Glomerular visceral epithelial cell (primary cell): ENCODE results near the gene NTM.
A peak's percentile ranks its signal among the peaks of the same experiment; 100 is the strongest.

Source experiments
- DNase-seq: peaks from one replicate; pipeline ENCODE4 v3.0.0-alpha.2; 2016; ENCODE audit errors: extremely low spot score

NTM gene

DNA sequence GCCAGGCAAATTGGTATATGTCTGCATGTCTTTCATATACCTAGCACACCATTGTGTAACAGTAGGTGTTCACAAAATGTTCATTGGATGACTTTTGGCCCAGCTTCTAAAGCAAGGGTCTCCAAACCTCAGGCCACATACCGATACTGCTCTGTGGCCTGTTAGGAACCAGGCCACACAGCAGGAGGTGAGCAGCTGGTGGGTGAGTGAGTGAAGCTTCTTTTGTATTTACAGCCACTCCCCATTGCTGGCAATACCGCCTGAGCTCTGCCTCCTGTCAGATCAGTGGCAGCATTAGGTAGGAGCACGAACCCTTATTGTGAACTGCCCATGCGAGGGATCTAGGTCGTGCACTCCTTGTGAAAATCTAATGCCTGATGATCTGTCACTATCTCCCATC lies 836.6 kb downstream of the NTM start:
- DNase-seq = no peak

DNA sequence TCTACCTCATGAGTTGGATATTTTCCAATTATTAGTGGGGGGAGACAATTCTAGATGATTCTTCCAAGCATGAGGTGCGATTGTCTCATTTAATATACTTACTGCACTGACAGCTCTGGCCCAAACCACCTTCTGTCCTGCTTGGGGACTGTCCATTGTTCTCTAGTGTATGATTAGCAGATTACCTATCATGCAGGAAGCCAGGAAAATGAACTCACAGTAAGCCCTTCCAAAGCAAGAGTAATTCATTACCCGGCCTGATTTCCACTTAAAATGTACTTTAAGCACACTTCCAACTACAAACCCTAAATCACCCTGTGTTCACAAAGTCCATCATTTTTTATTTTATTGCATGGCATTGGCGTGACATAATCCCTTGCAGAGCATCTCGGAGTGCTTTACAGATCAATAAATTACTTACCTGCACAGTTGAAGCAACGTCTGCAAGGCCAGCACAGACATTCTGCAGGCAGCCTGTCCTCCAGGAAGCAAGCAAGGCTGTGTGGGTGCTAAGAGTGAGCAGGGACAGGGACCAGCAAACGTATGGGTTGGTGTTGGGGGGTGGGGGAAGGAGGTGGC lies 838.2 kb downstream of the NTM start:
- DNase-seq = no peak

GRCh38 chr11:132211479-132211878 lies 841.1 kb downstream of the NTM start:
- DNase-seq = no peak

- DNase-seq = no peak
These were observed 847.4 kb downstream of the NTM start for GRCh38 chr11:132217856-132218255.

DNA sequence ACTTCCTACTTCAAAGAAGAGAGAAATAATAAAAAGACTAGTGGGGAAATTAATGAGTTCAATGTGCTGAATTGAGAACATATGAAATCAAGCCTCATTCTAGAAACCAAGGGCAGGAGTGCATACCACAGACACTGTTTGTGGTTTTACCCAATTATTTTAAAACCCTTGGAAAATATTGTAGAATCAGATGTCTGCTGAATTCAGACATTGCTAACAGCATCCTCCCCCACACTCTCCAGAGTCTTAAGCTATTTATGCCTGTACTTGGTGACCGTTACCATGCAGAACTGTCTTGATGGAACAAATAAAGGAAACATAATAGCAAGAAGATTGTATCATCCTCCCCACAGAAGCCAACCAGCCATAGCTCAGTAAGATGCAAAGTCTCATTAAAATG lies 850.1 kb downstream of the NTM start:
- DNase-seq = peak; percentile 4

DNA sequence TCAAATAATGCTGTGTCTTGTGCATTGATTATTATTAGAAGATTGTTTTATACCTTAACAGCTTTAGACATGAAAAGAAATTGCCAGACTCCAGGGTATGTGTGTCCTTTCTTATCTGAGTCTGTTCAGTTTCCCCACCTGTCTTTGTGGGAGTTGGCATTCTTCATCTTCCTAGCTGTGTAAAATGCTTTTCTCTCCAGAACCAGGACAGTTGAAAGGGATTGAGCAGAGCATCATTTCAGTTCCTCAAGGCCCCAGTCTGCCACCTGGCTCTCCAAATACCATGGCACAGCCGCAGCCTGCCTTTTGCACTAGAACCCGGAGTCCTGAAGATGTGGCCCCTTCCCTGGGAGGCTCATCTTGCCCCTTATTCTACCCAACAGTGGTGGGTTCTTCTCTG lies 851.9 kb downstream of the NTM start:
- DNase-seq = no peak

- DNase-seq = no peak
These were observed 856.1 kb downstream of the NTM start for GRCh38 chr11:132226522-132226921.

- DNase-seq = peak; percentile 13
These were observed 858.4 kb downstream of the NTM start for GRCh38 chr11:132228746-132229325.

- DNase-seq = no peak
These were observed 861.4 kb downstream of the NTM start for GRCh38 chr11:132231656-132232347.

DNA sequence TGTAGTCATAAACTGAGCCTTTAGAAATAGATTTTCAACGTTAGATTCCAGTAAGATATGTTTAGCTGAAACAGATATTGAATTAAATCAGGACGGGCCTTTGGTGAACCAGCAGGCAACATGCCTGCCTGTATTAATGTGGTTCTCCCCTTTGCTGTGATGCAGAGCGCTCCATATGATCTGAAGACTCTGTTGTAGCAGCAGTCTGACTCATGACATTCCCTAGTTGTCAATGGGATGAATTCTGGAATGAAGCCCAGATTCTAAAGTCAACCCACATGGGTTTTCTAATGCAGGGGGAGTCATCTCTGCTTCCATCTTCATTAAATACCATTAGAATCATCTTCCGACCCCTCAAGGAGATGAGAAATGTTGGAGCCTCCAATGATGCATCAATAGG lies 864.5 kb downstream of the NTM start:
- DNase-seq = peak; percentile 55

- no peak for DNase-seq
These were observed 867.4 kb downstream of the NTM start for GRCh38 chr11:132237781-132238180.

DNA sequence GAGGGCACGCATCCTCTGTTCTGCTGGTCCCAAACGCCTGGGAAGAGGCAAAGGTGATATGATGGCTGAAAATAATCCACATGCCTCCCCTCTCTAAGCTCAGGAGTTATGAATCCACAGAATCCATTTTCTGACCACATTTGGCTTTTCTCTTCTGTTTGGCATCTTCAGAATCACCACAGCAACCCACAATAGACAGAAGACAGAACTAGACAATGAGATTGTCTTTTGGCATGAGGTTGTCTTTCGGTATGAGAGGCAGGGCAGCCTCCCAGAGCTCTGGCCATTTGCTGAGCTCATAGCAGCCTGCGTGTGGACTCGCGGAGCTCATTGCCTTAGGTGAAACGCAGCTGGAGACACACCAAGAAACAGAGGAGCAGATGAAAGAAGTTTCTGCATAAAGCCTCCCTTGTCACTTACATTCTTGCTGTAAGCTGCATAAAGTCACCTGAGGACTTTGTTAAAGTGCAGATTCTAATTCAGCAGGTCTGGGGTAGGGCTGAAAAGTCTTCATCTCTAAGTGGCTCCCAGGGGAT lies 868.0 kb downstream of the NTM start:
- DNase-seq = no peak

- no peak for DNase-seq
These were observed 870.0 kb downstream of the NTM start for GRCh38 chr11:132240374-132240773.

DNA sequence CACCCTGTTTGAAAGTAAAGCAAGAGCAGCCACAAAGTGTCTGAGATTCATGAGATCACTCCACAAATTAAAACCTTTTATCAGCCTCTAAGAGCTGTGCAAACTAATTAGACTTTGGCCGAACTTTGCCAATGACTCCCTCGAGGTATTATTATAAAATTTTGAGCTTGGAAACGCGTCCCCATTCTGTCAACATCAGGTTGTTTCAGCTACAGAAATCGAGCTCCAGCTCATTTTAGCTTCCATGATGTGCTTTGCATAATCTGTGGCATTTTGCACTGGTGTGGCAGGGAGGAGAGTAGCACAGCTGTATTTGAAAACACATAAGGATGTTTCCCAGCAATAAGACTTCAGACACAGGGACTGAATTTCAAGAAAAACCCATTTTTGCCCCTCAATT lies 872.2 kb downstream of the NTM start:
- DNase-seq = no peak

DNA sequence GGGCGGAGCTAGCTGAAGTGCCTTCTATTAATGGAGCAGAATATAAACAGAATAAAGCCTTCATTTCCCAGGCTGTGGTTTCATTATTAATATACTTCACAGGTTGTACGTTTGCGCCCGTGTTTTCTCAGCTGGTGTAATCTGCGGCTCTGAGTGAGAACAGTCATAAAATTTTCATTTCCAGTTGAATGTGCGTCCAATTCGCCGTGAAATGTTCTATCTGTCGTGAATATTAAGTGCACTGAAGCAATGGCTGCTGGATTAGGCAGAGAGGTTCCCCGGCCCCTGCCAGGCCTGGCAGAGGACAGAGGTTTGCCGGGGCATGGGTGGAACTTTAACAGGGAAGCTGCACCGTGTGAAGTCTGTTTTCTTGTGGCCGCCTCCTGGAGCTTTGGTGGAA lies 874.4 kb downstream of the NTM start:
- no peak for DNase-seq

GRCh38 chr11:132245403-132246385 lies 875.3 kb downstream of the NTM start:
- DNase-seq = no peak

DNA sequence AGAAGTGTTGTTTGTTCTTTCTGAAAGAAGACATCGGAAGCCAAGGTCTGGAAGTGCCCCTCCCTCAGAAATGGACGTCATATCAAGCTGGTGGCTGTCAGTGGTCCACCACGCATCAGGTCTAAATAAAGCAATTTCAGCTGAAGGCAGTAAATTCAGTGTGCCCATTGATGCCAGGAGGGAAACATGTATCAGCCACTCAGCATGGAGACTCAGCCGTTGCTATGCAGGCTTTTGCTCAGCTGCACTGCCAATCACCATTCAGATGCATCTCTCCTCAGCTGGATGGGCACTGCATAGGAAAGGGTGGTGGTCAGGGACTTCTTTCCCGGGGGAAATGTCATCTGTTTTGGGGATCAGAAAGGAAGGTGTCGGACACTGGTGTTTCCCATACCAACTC lies 878.2 kb downstream of the NTM start:
- DNase-seq = no peak

DNA sequence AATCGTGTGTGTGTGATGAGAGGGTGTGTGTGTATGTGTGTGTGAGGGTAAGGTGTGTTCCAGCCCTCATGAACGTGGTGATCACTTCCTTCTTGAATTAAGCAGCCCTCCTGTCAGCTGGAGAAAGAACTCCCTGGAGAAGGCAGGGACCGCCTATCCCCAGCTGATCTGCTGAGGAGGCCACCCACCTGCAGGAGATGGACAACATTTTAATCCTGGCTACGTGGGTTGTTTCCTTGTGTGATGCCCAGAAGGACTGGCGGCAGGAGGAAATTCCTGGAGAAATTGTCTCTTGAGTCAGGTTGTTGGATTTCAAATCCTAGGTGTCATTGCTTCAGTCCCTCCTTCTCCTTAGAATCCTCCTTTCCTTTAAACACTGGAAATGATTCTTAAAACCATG lies 878.8 kb downstream of the NTM start:
- DNase-seq = no peak

- no peak for DNase-seq
These were observed 880.6 kb downstream of the NTM start for GRCh38 chr11:132251061-132251460.

DNA sequence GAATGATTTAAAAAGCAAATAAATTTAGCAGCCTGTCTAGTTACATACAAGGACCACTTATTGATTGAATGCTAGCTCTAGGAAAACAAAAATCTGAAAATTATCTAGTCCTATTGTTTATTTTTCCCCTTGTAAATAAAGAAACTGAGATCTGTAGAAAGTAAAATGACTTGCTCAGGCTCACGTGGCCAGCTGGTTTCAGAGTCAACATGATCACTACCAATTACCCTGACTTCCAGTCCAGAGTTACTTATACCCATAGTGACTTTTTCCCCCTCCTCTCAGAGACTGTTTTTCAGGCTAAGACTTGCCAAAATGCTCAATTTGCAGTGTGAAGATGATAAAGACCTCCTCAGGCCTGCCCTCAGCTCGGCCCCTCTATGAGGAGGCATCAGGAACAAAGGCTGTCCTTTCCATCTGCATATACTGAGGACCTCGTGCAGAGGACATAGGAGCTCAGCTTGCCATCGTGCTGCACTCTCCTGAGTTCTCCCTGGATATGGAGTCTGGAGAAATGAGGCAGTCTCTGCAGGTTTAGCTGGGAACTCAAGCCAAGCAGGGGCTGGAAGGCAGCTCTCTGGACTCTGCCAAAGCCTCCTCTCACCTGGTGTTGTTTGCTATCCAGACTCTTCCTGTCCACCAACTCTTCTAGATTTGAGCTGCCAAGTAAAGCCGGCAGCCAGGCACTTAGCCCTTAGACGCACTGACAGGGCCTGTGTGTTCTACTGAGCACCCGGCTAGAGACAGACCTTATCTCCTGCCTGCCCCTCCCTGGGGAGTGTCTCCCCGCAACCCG lies 883.3 kb downstream of the NTM start:
- no peak for DNase-seq

DNA sequence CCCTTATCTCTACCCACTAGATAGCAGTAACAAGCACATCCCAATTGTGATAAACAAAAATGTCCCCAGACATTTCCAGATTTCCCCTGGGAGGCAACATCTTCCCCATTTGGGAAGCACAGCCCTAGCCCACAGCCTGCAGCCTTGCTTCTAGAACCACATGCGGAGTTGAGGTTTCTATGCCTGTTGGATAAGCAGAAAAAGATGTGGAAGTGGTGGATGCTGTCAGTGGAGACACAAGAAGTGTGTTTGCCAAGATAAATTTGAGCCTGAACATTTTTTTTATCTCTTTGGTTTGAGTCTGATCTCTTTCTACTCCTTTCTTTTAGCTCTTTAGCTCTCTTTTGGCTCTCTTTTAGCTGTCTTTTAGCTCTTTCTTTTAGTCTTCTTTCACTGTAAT lies 884.5 kb downstream of the NTM start:
- no peak for DNase-seq
